H9 (cell line): ENCODE measurements around the gene SEMA4A. TPM values are rescaled to one million over a fixed set of nuclear protein-coding genes. Genes with fewer than 3 reads are reported as not detected.

Experiments
- DNase-seq: peaks from one replicate; pipeline ENCODE4 v3.0.0-alpha.2; 2017
- H2AFZ ChIP-seq: one replicate; pipeline ENCODE4 v1.6.1; 2013; ENCODE audit warnings: mild to moderate bottlenecking, low read length, control low read depth, moderate library complexity
- H2AK5ac ChIP-seq: 2 replicates; pipeline ENCODE4 v1.6.1; 2013; ENCODE audit warnings: low read length, control low read depth, mixed read lengths; ENCODE audit not compliant: insufficient read length
- H2BK120ac ChIP-seq: one replicate; pipeline ENCODE4 v1.6.1; 2013; ENCODE audit warnings: low read depth, mild to moderate bottlenecking, low read length, control low read depth, inconsistent platforms; ENCODE audit not compliant: poor library complexity, severe bottlenecking
- H2BK12ac ChIP-seq: 2 replicates; pipeline ENCODE4 v1.6.1; 2013; ENCODE audit warnings: low read length, control low read depth, mixed read lengths, low read depth; ENCODE audit not compliant: insufficient read length
- H2BK15ac ChIP-seq: 2 replicates; pipeline ENCODE4 v1.6.1; 2013; ENCODE audit warnings: low read depth, low read length, control low read depth
- H2BK20ac ChIP-seq: one replicate; pipeline ENCODE4 v1.6.1; 2013; ENCODE audit warnings: low read depth, mild to moderate bottlenecking, low read length, control low read depth, inconsistent platforms; ENCODE audit not compliant: poor library complexity, severe bottlenecking
- H2BK5ac ChIP-seq: 2 replicates; pipeline ENCODE4 v1.6.1; 2013; ENCODE audit warnings: low read length, control low read depth, mixed read lengths; ENCODE audit not compliant: insufficient read length
- H3K14ac ChIP-seq: 2 replicates; pipeline ENCODE4 v1.6.1; 2013; ENCODE audit warnings: low read length, control low read depth; ENCODE audit not compliant: insufficient read depth
- H3K18ac ChIP-seq: 2 replicates; pipeline ENCODE4 v1.6.1; 2013; ENCODE audit warnings: low read depth, mild to moderate bottlenecking, mixed read lengths, low read length, control low read depth; ENCODE audit not compliant: insufficient read length
- H3K23ac ChIP-seq: 2 replicates; pipeline ENCODE4 v1.6.1; 2013; ENCODE audit warnings: low read length, control low read depth, mixed read lengths, low read depth; ENCODE audit not compliant: insufficient read length
- H3K23me2 ChIP-seq: 2 replicates; pipeline ENCODE4 v1.6.1; 2013; ENCODE audit warnings: low read depth, mild to moderate bottlenecking, mixed read lengths, low read length, control low read depth; ENCODE audit not compliant: insufficient read length, poor library complexity, severe bottlenecking
- H3K27ac ChIP-seq: 2 replicates; pipeline ENCODE4 v1.5.1; 2013; ENCODE audit warnings: low read length, control low read depth, mixed read lengths, low read depth; ENCODE audit not compliant: insufficient read length
- H3K27me3 ChIP-seq: 2 replicates; pipeline ENCODE4 v1.6.1; 2013; ENCODE audit warnings: low read length, control low read depth, inconsistent platforms; ENCODE audit not compliant: insufficient read depth
- H3K4ac ChIP-seq: 2 replicates; pipeline ENCODE4 v1.6.1; 2013; ENCODE audit warnings: low read depth, mild to moderate bottlenecking, control low read depth, inconsistent platforms, low read length, moderate library complexity
- H3K4me1 ChIP-seq: 2 replicates; pipeline ENCODE4 v1.6.1; 2013; ENCODE audit warnings: low read length, control low read depth, inconsistent platforms; ENCODE audit not compliant: insufficient read depth
- H3K4me2 ChIP-seq: 2 replicates; pipeline ENCODE4 v1.6.1; 2013; ENCODE audit warnings: low read length, control low read depth, mixed read lengths; ENCODE audit not compliant: insufficient read length, insufficient read depth
- H3K56ac ChIP-seq: 2 replicates; pipeline ENCODE4 v1.6.1; 2013; ENCODE audit warnings: low read depth, mild to moderate bottlenecking, mixed read lengths, low read length, control low read depth; ENCODE audit not compliant: insufficient read length
- H3K79me1 ChIP-seq: 2 replicates; pipeline ENCODE4 v1.6.1; 2013; ENCODE audit warnings: low read depth, mild to moderate bottlenecking, moderate library complexity, low read length, control low read depth, inconsistent platforms; ENCODE audit not compliant: insufficient read depth, poor library complexity, severe bottlenecking
- H3K79me2 ChIP-seq: 2 replicates; pipeline ENCODE4 v1.6.1; 2013; ENCODE audit warnings: low read length, control low read depth, inconsistent platforms; ENCODE audit not compliant: insufficient read depth
- H3K9ac ChIP-seq: 2 replicates; pipeline ENCODE4 v1.6.1; 2013; ENCODE audit warnings: low read length, control low read depth, mixed read lengths; ENCODE audit not compliant: insufficient read length; ENCODE audit errors: extremely low read depth
- H3K9me3 ChIP-seq: one replicate; pipeline ENCODE4 v1.6.1; 2013; ENCODE audit warnings: low read depth, low read length, inconsistent platforms; ENCODE audit not compliant: control insufficient read depth
- H3T11ph ChIP-seq: one replicate; pipeline ENCODE4 v1.6.1; 2013; ENCODE audit warnings: mild to moderate bottlenecking, low read length, control low read depth, inconsistent platforms
- H4K20me1 ChIP-seq: one replicate; pipeline ENCODE4 v1.6.1; 2013; ENCODE audit not compliant: control insufficient read depth, insufficient read length, insufficient read depth
- H4K5ac ChIP-seq: 2 replicates; pipeline ENCODE4 v1.6.1; 2013; ENCODE audit warnings: low read depth, mild to moderate bottlenecking, mixed read lengths, low read length, control low read depth; ENCODE audit not compliant: insufficient read length
- H4K8ac ChIP-seq: replicated peaks from 2 replicates; pipeline ENCODE4 v1.6.1; 2013; ENCODE audit warnings: low read length, control low read depth, mixed read lengths, low read depth; ENCODE audit not compliant: insufficient read length
- H4K91ac ChIP-seq: 2 replicates; pipeline ENCODE4 v1.6.1; 2013; ENCODE audit warnings: low read depth, mild to moderate bottlenecking, moderate library complexity, mixed read lengths, low read length, control low read depth; ENCODE audit not compliant: insufficient read length
- H3K27ac Mint-ChIP-seq, 3 experiments: 2 replicates in 2 of 3; 3 replicates in 1 of 3; pipeline ENCODE4 v1.8.0; 2020 to 2021; ENCODE audit warnings: mixed read lengths in 3 of 3, mild to moderate bottlenecking in 1 of 3, moderate library complexity in 1 of 3
- H3K27me3 Mint-ChIP-seq: 2 replicates; pipeline ENCODE4 v1.8.0; 2021; ENCODE audit warnings: low read depth, mild to moderate bottlenecking, moderate library complexity, mixed read lengths
- H3K36me3 Mint-ChIP-seq, 3 experiments: 2 replicates in 2 of 3; 3 replicates in 1 of 3; pipeline ENCODE4 v1.8.0; 2020 to 2021; ENCODE audit warnings: low read depth in 3 of 3, mixed read lengths in 3 of 3; ENCODE audit not compliant: insufficient read depth in 1 of 3
- H3K4me1 Mint-ChIP-seq, 2 experiments: 2 replicates each; pipeline ENCODE4 v1.8.0; 2020; ENCODE audit warnings: mixed read lengths in 2 of 2
- H3K4me3 Mint-ChIP-seq, 2 experiments: 2 replicates in 1 of 2; 3 replicates in 1 of 2; pipeline ENCODE4 v1.8.0; 2020 to 2021; ENCODE audit warnings: mild to moderate bottlenecking in 2 of 2, mixed read lengths in 2 of 2, moderate library complexity in 1 of 2
- H3K9me3 Mint-ChIP-seq, 2 experiments: 2 replicates in 1 of 2; 3 replicates in 1 of 2; pipeline ENCODE4 v1.8.0; 2020; ENCODE audit warnings: mild to moderate bottlenecking in 2 of 2, mixed read lengths in 2 of 2, moderate library complexity in 1 of 2
- CTCF ChIP-seq: fragments of 200-600 bp; sonication (generic); conservative IDR thresholded peaks from 3 replicates; pipeline ENCODE4 v1.8.0; 2021; ENCODE audit warnings: antibody characterized with exemption, mild to moderate bottlenecking
- total RNA-seq: library from RNA; stranded (reverse); gene quantifications from 2 replicates; pipeline ENCODE4 v1.2.1, GENCODE V29; 2021

Gene SEMA4A
- total RNA-seq, 1 experiment from 2014 or later = 11.1 TPM

- no peak overlapping the region for H2AFZ ChIP-seq
- Mint-ChIP-seq H3K4me3 (no peak overlapping the region), H3K4me1 (peaks cover 8 to 11% of the 10 kb centered on the region in 2 experiments), H3K27ac (no peak overlapping the region), H3K36me3 (peaks cover 9 to 49% (median 21%) of the 10 kb centered on the region in 3 experiments; a peak in 6 of 7 replicates), H3K27me3 (no peaks in the 10 kb centered on the region), H3K9me3 (no peaks in the 10 kb centered on the region)
- H2BK15ac ChIP-seq = no peak overlapping the region
- peaks cover 10% of the 10 kb centered on the region for H3K79me1 ChIP-seq
- no peak overlapping the region for H2BK12ac ChIP-seq
- no peak overlapping the region for H3K23ac ChIP-seq
- no peak overlapping the region for H3K4me2 ChIP-seq
- DNase-seq = no peak
- H2BK120ac ChIP-seq = no peak overlapping the region
- no peak for TF ChIP-seq CTCF
- no peak overlapping the region for H2BK20ac ChIP-seq
- H3K14ac ChIP-seq = no peak overlapping the region
- no peaks in the 10 kb centered on the region for H4K20me1 ChIP-seq
- H4K8ac ChIP-seq = no peak overlapping the region
- no peaks in the 10 kb centered on the region; the same call in 1 of the 2 replicates for H3K4me1 ChIP-seq
- no peak overlapping the region for H3K4ac ChIP-seq
- H4K91ac ChIP-seq = no peak overlapping the region
- H3K23me2 ChIP-seq = no peaks in the 10 kb centered on the region
- H3K27ac ChIP-seq = no peak overlapping the region
- H2AK5ac ChIP-seq = no peak overlapping the region
- H3K9ac ChIP-seq = no peak overlapping the region
- no peaks in the 10 kb centered on the region; the same call in 1 of the 2 replicates for H3K79me2 ChIP-seq
- no peaks in the 10 kb centered on the region for H3K9me3 ChIP-seq
- H3T11ph ChIP-seq = no peak overlapping the region
- no peak overlapping the region for H4K5ac ChIP-seq
- H3K18ac ChIP-seq = no peak overlapping the region
- H3K56ac ChIP-seq = no peak overlapping the region
- no peaks in the 10 kb centered on the region for H3K27me3 ChIP-seq
- H2BK5ac ChIP-seq = no peak overlapping the region
Measured at GRCh38 chr1:156203331-156203730, 49.9 kb downstream of the SEMA4A start.
